Upper lobe of left lung (tissue), 6 donors: ENCODE measurements around the gene MAMDC4. TPM values are rescaled to one million over a fixed set of nuclear protein-coding genes. Genes with fewer than 3 reads are reported as not detected.
A peak's percentile ranks its signal among the peaks of the same experiment; 100 is the strongest.
"Not testable (repeated sequence)": the region's sequence is repeated elsewhere in the genome, so short reads cannot be mapped to it uniquely, and the experiment has no call there.

ENCODE experiments used
- ATAC-seq, 2 donors: fragments of 200-7000 bp; cut with Tn5 transposase; one replicate each; pipeline ENCODE4 v1.9.1; 2022; ENCODE audit warnings: mild to moderate bottlenecking in 2 of 2, moderate library complexity in 2 of 2; ENCODE audit not compliant: low FRiP score in 2 of 2
- DNase-seq, 2 donors: peaks; one replicate each; pipeline ENCODE4 v3.0.0-alpha.2; 2019 to 2020
- H3K27ac ChIP-seq, 4 donors: fragments of 200-600 bp; sonication (generic); one replicate each; pipeline ENCODE4 v1.5.1; 2016 to 2019
- H3K27me3 ChIP-seq, 4 donors: fragments of 200-600 bp; sonication (generic); one replicate each; pipeline ENCODE4 v1.5.1; 2017 to 2019
- H3K36me3 ChIP-seq, 4 donors: fragments of 200-600 bp; sonication (generic); one replicate each; pipeline ENCODE4 v1.5.1; 2016 to 2019
- H3K4me1 ChIP-seq, 4 donors: fragments of 200-600 bp; sonication (generic); one replicate each; pipeline ENCODE4 v1.5.1; 2018 to 2019
- H3K4me3 ChIP-seq, 4 donors: fragments of 200-600 bp; sonication (generic); one replicate each; pipeline ENCODE4 v1.5.1; 2017 to 2019; ENCODE audit warnings: mild to moderate bottlenecking in 2 of 4, moderate library complexity in 1 of 4
- H3K9me3 ChIP-seq, 4 donors: fragments of 200-600 bp; sonication (generic); one replicate each; pipeline ENCODE4 v1.5.1; 2018 to 2019
- EP300 ChIP-seq, 4 donors: sonication (generic); formaldehyde crosslinking; IDR thresholded peaks; one replicate each; pipeline ENCODE4 v1.5.1; 2017; ENCODE audit warnings: antibody characterized with exemption in 4 of 4, control low read depth in 2 of 4
- POLR2A ChIP-seq, 4 donors: fragments of 450-650 bp; IDR thresholded peaks; one replicate each; pipeline ENCODE4 v1.5.1; 2016 to 2017; ENCODE audit warnings: antibody characterized with exemption in 4 of 4, mild to moderate bottlenecking in 2 of 4
- POLR2AphosphoS5 ChIP-seq, 2 donors: sonication (generic); formaldehyde crosslinking; IDR thresholded peaks; one replicate each; pipeline ENCODE4 v1.5.1; 2017; ENCODE audit warnings: antibody characterized with exemption in 2 of 2
- WGBS, 2 donors: methylation state at CpG; one replicate each; pipeline ENCODE4 v1.1.5; 2017 to 2018; 5-methylcytosine and 5-hydroxymethylcytosine counted together
- total RNA-seq, 6 donors: library from RNA; depleted of rRNA in 4 of 6; stranded (reverse); fragments of >200 nt in 4 of 6; gene quantifications; one replicate each; pipeline versions ENCODE4 v1.1.0 to v1.2.1, GENCODE V29; 2016 to 2021
- TF ChIP-seq, protein P1 (sequence below), 6 experiments: fragments of 450-650 bp in 4 of 6; fragments of 200-600 bp in 2 of 6; sonication (generic) in 2 of 6; IDR thresholded peaks; one replicate each; pipeline ENCODE4 v1.5.1; 2016 to 2019; ENCODE audit warnings: antibody characterized with exemption in 6 of 6
- donor health status: DM: no; HTN: no; CAD: no; lungs with moderate emphysema.
- donor health status: DM: no; HTN: yes; CAD: no; lungs with severe emphysema.

MAMDC4 gene
- total RNA-seq, 6 donors from 2014 or later = 2.1 to 18.9 (median 11.0) TPM

DNA sequence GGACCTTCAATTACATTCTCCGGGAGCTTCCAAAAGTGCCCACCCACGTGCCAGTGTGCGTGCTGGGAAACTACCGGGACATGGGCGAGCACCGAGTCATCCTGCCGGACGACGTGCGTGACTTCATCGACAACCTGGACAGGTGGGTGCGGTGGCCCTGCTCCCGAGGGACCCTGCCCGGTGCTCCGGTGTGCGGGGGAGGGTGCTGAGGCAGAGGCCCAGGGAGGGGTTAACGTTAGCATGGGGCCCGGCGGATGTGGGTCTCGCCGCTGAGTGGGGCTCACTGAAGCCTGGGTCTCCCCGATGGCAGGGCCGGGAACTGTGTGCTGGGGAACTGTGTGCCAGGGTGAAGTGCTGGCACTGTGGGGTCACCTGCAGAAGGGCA is 20.4 kb upstream of the MAMDC4 start:
- Histone ChIP-seq H3K27me3 (no peaks in the 10 kb centered on the region), H3K4me3 (no peak overlapping the region), H3K36me3 (peaks cover under 1 to 82% (median 63%) of the 10 kb centered on the region in 4 donors), H3K9me3 (no peaks in the 10 kb centered on the region), H3K4me1 (no peaks in the 10 kb centered on the region), H3K27ac (no peak overlapping the region)
- TF ChIP-seq POLR2A (IDR thresholded peaks at IDR 0.05) = no peak
- TF ChIP-seq, protein P1, sequence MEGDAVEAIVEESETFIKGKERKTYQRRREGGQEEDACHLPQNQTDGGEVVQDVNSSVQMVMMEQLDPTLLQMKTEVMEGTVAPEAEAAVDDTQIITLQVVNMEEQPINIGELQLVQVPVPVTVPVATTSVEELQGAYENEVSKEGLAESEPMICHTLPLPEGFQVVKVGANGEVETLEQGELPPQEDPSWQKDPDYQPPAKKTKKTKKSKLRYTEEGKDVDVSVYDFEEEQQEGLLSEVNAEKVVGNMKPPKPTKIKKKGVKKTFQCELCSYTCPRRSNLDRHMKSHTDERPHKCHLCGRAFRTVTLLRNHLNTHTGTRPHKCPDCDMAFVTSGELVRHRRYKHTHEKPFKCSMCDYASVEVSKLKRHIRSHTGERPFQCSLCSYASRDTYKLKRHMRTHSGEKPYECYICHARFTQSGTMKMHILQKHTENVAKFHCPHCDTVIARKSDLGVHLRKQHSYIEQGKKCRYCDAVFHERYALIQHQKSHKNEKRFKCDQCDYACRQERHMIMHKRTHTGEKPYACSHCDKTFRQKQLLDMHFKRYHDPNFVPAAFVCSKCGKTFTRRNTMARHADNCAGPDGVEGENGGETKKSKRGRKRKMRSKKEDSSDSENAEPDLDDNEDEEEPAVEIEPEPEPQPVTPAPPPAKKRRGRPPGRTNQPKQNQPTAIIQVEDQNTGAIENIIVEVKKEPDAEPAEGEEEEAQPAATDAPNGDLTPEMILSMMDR (IDR thresholded peaks at IDR 0.05) = no peak
- ATAC-seq (no peak), DNase-seq (peak in 1 of 2 donors; percentile 65)
- WGBS, 2 donors = 92 to 94% methylated on average over 15 to 23 of the region's 23 CpGs

- H3K9me3 ChIP-seq = no peaks in the 10 kb centered on the region
- no peaks in the 10 kb centered on the region for H3K4me1 ChIP-seq
- DNase-seq (no peak), ATAC-seq (no peak)
- H3K36me3 ChIP-seq = peaks cover 0 to 82% (median 58%) of the 10 kb centered on the region in 4 donors
- TF ChIP-seq POLR2AphosphoS5 (IDR thresholded peaks at IDR 0.05) (no peak), POLR2A (IDR thresholded peaks at IDR 0.05) (no peak), EP300 (IDR thresholded peaks at IDR 0.05) (no peak)
- TF ChIP-seq, protein P1 (IDR thresholded peaks at IDR 0.05) = no peak
- H3K27ac ChIP-seq = no peak overlapping the region
- no peaks in the 10 kb centered on the region for H3K27me3 ChIP-seq
- 90 to 93% methylated on average over 8 to 9 of the region's 9 CpGs for WGBS, 2 donors
- H3K4me3 ChIP-seq = no peak overlapping the region
These were observed 19.6 kb upstream of the MAMDC4 start for GRCh38 chr9:136832581-136832980.

DNA sequence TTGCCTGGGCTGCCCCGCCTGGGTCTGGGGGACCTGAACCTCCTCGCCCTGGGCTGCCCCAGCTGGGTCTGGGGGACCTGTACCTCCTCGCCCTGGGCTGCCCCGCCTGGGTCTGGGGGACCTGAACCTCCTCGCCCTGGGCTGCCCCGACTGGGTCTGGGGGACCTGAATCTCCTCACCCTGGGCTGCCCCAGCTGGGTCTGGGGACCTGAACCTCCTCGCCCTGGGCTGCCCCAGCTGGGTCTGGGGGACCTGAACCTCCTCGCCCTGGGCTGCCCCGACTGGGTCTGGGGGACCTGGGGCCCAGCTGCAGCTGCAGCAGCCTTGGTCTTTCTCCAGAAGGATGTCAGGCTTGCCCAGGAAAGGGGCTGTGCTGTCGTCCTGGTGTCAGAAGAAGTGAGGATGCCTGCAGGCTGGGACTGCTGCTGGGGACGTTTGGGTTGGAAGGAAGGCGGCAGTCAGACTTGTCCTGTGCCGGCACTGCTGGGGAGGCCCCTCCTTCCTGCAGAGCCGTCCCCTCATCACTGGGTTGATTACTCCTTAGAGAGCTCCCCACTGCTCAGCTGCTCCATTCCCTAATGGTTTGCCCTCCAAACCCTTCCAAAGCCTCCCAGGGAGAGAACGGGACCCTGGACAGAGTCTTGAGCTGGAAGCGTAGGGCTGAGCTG is 18.6 kb upstream of the MAMDC4 start:
- H3K4me1 ChIP-seq, H3K9me3 ChIP-seq, H3K27ac ChIP-seq, H3K4me3 ChIP-seq, H3K27me3 ChIP-seq, ATAC-seq: not testable (repeated sequence)
- DNase-seq = peak in 1 of 2 donors; percentile 43
- H3K36me3 ChIP-seq = peaks cover 0 to 82% (median 56%) of the 10 kb centered on the region in 4 donors
- WGBS, 2 donors = 89 to 92% methylated on average over 7 to 15 of the region's 16 CpGs

DNA sequence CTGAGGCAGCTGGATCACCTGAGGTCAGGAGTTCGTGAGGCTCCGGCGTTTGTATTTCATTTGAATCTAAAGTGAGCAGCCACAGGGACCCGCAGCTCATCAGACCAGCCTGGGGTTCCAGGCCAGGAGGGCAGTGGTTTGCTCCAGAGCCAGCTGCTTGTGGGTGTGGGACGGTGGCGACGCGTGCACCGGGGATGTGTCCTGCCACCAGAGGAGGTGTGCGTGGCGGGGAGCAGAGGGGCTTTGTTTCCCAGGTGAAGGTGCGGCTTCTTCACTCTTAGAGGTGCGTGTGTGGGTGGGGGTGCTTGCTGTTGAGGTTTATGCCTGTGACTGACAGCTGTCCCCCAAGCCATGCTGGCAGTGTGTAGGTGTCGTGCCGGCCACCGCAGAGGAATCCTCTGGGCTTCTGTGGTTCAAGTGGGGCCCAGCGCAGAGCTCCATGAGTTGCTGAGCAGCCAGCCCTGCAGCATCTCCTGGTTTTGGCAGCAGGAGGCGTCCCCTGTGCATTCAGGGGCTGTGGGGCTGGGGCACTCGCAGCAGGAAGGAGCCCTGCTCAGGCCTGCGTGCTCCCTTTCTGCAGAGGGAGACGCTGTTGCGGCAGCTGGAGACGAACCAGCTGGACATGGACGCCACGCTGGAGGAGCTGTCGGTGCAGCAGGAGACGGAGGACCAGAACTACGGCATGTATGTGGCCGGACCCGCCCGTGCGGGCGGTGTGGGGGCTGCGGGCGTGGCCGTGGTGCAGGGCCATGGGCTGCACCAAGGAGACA is 16.8 kb upstream of the MAMDC4 start:
- no peak overlapping the region for H3K27ac ChIP-seq
- no peaks in the 10 kb centered on the region for H3K27me3 ChIP-seq
- peak in 1 of 2 donors; percentile 75 for DNase-seq
- no peak for ATAC-seq
- 94 to 95% methylated on average over 24 to 36 of the region's 36 CpGs for WGBS, 2 donors
- TF ChIP-seq, protein P1 (IDR thresholded peaks at IDR 0.05) = no peak
- no peak for TF ChIP-seq POLR2AphosphoS5 (IDR thresholded peaks at IDR 0.05)
- TF ChIP-seq EP300 (IDR thresholded peaks at IDR 0.05) = no peak
- TF ChIP-seq POLR2A (IDR thresholded peaks at IDR 0.05) = no peak
- H3K9me3 ChIP-seq = no peaks in the 10 kb centered on the region
- H3K4me1 ChIP-seq = no peaks in the 10 kb centered on the region
- no peak overlapping the region for H3K4me3 ChIP-seq
- H3K36me3 ChIP-seq = peaks cover 0 to 82% (median 54%) of the 10 kb centered on the region in 4 donors

DNA sequence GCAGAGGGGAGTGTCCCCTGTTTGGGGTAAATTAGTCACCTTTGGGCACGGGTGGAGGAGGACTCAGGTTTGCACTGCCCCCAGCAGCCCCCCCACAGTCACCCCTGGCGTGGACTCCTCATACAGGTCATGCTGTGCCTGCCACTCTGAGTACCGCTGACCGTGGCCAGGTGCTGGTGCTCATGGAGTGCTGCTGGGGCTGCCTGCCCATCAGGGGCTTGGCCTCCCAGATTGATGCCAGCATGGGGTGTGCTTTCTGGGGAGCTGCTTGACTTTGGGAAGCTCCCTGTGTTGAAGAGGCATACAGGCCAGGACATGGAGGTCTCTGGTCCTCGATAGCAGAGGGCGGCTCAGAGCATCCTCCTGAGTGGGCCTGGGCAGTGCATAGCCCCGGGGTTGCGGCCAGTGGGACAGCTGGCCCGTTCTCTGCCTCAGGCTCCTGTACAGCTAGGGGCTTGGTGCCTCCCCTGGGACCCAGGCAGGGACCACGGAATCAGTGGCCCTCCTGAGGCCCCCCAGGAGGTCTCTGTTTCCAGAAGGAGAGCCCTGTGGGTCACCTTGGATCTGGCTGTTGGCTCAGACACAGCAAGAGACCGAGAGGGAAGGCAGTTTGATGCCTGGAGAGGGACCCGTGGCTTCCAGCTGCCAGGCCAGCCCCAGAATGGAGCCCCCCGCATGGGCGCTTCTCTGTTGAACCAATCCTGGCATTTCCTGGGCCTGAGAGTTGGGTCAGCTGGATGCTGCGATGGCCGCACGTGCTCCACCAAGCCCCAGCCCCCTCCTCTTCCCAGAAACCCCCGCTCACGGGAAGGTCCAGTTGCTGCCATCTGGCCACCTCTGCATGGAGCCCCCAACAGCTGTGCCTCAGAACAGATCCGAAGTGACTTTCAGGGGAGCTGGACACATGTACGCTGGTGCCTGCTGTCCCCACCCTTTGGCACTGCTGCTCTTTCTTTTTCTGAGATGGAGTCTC is 15.9 kb upstream of the MAMDC4 start:
- ATAC-seq (peak in 1 of 2 donors; percentile 21), DNase-seq (peak in 1 of 2 donors; percentile 37)
- Histone ChIP-seq H3K27me3 (no peaks in the 10 kb centered on the region), H3K4me3 (no peak overlapping the region), H3K27ac (no peak overlapping the region), H3K9me3 (no peaks in the 10 kb centered on the region), H3K4me1 (peaks cover 0 to 2% (median under 1%) of the 10 kb centered on the region in 4 donors), H3K36me3 (peaks cover 0 to 79% (median 54%) of the 10 kb centered on the region in 4 donors)
- WGBS, 2 donors = 93 to 100% methylated on average over 4 to 13 of the region's 21 CpGs
- TF ChIP-seq, protein P1 (IDR thresholded peaks at IDR 0.05) = no peak
- TF ChIP-seq POLR2A (IDR thresholded peaks at IDR 0.05) = no peak
- TF ChIP-seq POLR2AphosphoS5 (IDR thresholded peaks at IDR 0.05) = no peak
- TF ChIP-seq EP300 (IDR thresholded peaks at IDR 0.05) = no peak
